Liver (tissue), 9 donors: ENCODE data around the gene TPRG1L. TPM values are rescaled to one million over a fixed set of nuclear protein-coding genes. Genes with fewer than 3 reads are reported as not detected.

Experiments
- DNase-seq: peaks from one replicate; pipeline ENCODE4 v3.0.0-alpha.2; 2017; ENCODE audit warnings: low spot score
- H3K27ac ChIP-seq, 2 donors: one replicate each; pipeline ENCODE4 v1.7.0; 2013; ENCODE audit warnings: inconsistent platforms in 2 of 2, low read length in 2 of 2, control low read depth in 1 of 2, low read depth in 1 of 2, mild to moderate bottlenecking in 1 of 2
- H3K27me3 ChIP-seq, 4 donors: one replicate each; pipeline versions ENCODE4 v1.6.1 to v1.7.0; 2013; ENCODE audit warnings: low read length in 3 of 4, inconsistent platforms in 1 of 4, mild to moderate bottlenecking in 1 of 4, moderate library complexity in 1 of 4; ENCODE audit not compliant: control insufficient read depth in 4 of 4, insufficient read depth in 4 of 4
- H3K36me3 ChIP-seq, 4 donors: one replicate each; pipeline versions ENCODE4 v1.6.1 to v1.7.0; 2013; ENCODE audit warnings: low read length in 3 of 4, mild to moderate bottlenecking in 3 of 4, low read depth in 1 of 4, moderate library complexity in 1 of 4; ENCODE audit not compliant: control insufficient read depth in 4 of 4, insufficient read depth in 3 of 4
- H3K4me1 ChIP-seq, 4 donors: one replicate each; pipeline versions ENCODE4 v1.6.1 to v1.7.0; 2013; ENCODE audit warnings: low read length in 3 of 4, mild to moderate bottlenecking in 3 of 4, moderate library complexity in 1 of 4; ENCODE audit not compliant: control insufficient read depth in 4 of 4, insufficient read depth in 4 of 4
- H3K4me3 ChIP-seq, 3 donors: one replicate each; pipeline versions ENCODE4 v1.6.1 to v1.7.0; 2013; ENCODE audit warnings: low read length in 3 of 3, control low read depth in 1 of 3, low read depth in 1 of 3, mild to moderate bottlenecking in 1 of 3
- H3K9ac ChIP-seq, 2 donors: one replicate each; pipeline ENCODE4 v1.7.0; 2013; ENCODE audit warnings: low read length in 2 of 2, mild to moderate bottlenecking in 2 of 2, moderate library complexity in 2 of 2, control low read depth in 1 of 2, low read depth in 1 of 2
- H3K9me3 ChIP-seq, 4 donors: one replicate each; pipeline versions ENCODE4 v1.6.1 to v1.7.0; 2013; ENCODE audit warnings: low read length in 3 of 4; ENCODE audit not compliant: control insufficient read depth in 4 of 4
- CTCF ChIP-seq: fragments of 150-350 bp; IDR thresholded peaks from 2 replicates; pipeline ENCODE4 v1.5.1; 2017; ENCODE audit warnings: improper control_type of control experiment, low read depth, low read length; ENCODE audit not compliant: missing input control
- EGR1 ChIP-seq, 2 donors: IDR thresholded peaks; 2 replicates each; pipeline ENCODE4 v1.6.1; 2016 to 2018; ENCODE audit warnings: antibody characterized with exemption in 2 of 2, low read depth in 2 of 2
- FOXA1 ChIP-seq: IDR thresholded peaks from 2 replicates; pipeline ENCODE4 v1.6.1; 2016; ENCODE audit warnings: antibody characterized with exemption
- FOXA2 ChIP-seq: IDR thresholded peaks from 2 replicates; pipeline ENCODE4 v1.6.1; 2016; ENCODE audit warnings: antibody characterized with exemption
- GABPA ChIP-seq, 2 donors: IDR thresholded peaks in 1 of 2; conservative IDR thresholded peaks in 1 of 2; 2 replicates each; pipeline ENCODE4 v1.6.1; 2016; ENCODE audit warnings: antibody characterized with exemption in 2 of 2, mild to moderate bottlenecking in 1 of 2, moderate library complexity in 1 of 2
- HNF4G ChIP-seq: IDR thresholded peaks from 2 replicates; pipeline ENCODE4 v1.6.1; 2016; ENCODE audit warnings: antibody characterized with exemption
- JUND ChIP-seq, 2 donors: IDR thresholded peaks; 2 replicates each; pipeline ENCODE4 v1.6.1; 2016; ENCODE audit warnings: antibody characterized with exemption in 2 of 2
- NR2F2 ChIP-seq: IDR thresholded peaks from 2 replicates; pipeline ENCODE4 v1.6.1; 2016; ENCODE audit warnings: antibody characterized with exemption
- RAD21 ChIP-seq, 2 donors: IDR thresholded peaks; 2 replicates each; pipeline ENCODE4 v1.6.1; 2016; ENCODE audit warnings: antibody characterized with exemption in 2 of 2, mild to moderate bottlenecking in 2 of 2
- REST ChIP-seq: IDR thresholded peaks from 2 replicates; pipeline ENCODE4 v1.6.1; 2016; ENCODE audit warnings: antibody characterized with exemption, mild to moderate bottlenecking
- RXRA ChIP-seq, 2 donors: IDR thresholded peaks; 2 replicates each; pipeline ENCODE4 v1.6.1; 2017 to 2018; ENCODE audit warnings: antibody characterized with exemption in 2 of 2, mild to moderate bottlenecking in 1 of 2
- SP1 ChIP-seq: IDR thresholded peaks from 2 replicates; pipeline ENCODE4 v1.6.1; 2018; ENCODE audit warnings: antibody characterized with exemption, mild to moderate bottlenecking
- TAF1 ChIP-seq: conservative IDR thresholded peaks from 2 replicates; pipeline ENCODE4 v1.6.1; 2016; ENCODE audit warnings: antibody characterized with exemption, mild to moderate bottlenecking
- YY1 ChIP-seq: IDR thresholded peaks from 2 replicates; pipeline ENCODE4 v1.6.1; 2016; ENCODE audit warnings: antibody characterized with exemption, mild to moderate bottlenecking
- ZBTB33 ChIP-seq: IDR thresholded peaks from 2 replicates; pipeline ENCODE4 v1.6.1; 2016; ENCODE audit warnings: antibody characterized with exemption
- WGBS: extraction: QIAGEN DNeasy Blood & Tissue Kit; methylation state at CpG from one replicate; pipeline ENCODE4 v1.1.7; 2013; 5-methylcytosine and 5-hydroxymethylcytosine counted together
- polyA plus RNA-seq, 2 donors: library from polyadenylated mRNA; stranded (reverse) in 1 of 2; unstranded in 1 of 2; fragments of 200-250 nt in 1 of 2; fragments of >200 nt in 1 of 2; fragmentation: Nextera tagmentation in 1 of 2; extraction: Ambion mirVana in 1 of 2; gene quantifications; one replicate each; pipeline versions ENCODE4 v1.2.1 to v1.2.3, GENCODE V29; 2013 to 2015
- total RNA-seq, 2 donors: library from RNA; depleted of rRNA; stranded (reverse); fragments of >200 nt; gene quantifications; one replicate each; pipeline ENCODE4 v1.2.3, GENCODE V29; 2014
- donor health status: healthy.
- donor health status: healthy.
- donor health status: healthy.
- donor health status: healthy.
- donor health status: healthy.

The TPRG1L gene
- total and polyA plus RNA-seq, 4 donors: 29.3 to 51.0 (median 43.9) TPM

GRCh38 chr1:3673381-3674099, 48.7 kb downstream of the TPRG1L start:
- 83% methylated on average over 25 of the region's 25 CpGs for WGBS
- no peak for DNase-seq
- Histone ChIP-seq H3K4me1 (peaks cover 4 to 10% (median 6%) of the 10 kb centered on the region in 4 donors), H3K9ac (no peak overlapping the region), H3K9me3 (no peaks in the 10 kb centered on the region), H3K27me3 (no peaks in the 10 kb centered on the region), H3K36me3 (no peaks in the 10 kb centered on the region), H3K4me3 (no peak overlapping the region), H3K27ac (no peak overlapping the region)
- TF ChIP-seq YY1 (no peak), CTCF (no peak), JUND (IDR thresholded peaks at IDR 0.05) (no peak), SP1 (no peak), FOXA1 (no peak), HNF4G (no peak), REST (no peak), FOXA2 (no peak), RXRA (IDR thresholded peaks at IDR 0.05) (no peak), GABPA (IDR thresholded peaks at IDR 0.05 in 1 of 2, conservative IDR thresholded peaks at IDR 0.05 in 1 of 2) (no peak), EGR1 (IDR thresholded peaks at IDR 0.05; ENCODE audit: low read depth in 2 of 2) (no peak), RAD21 (IDR thresholded peaks at IDR 0.05) (no peak), ZBTB33 (no peak), TAF1 (no peak), NR2F2 (no peak)
